RCC 7860 (cell line): ENCODE measurements around the gene TMEM191C.
"Not testable (repeated sequence)": the region's sequence is repeated elsewhere in the genome, so short reads cannot be mapped to it uniquely, and the experiment has no call there.

Source experiments
- DNase-seq: peaks from one replicate; pipeline ENCODE4 v3.0.0-alpha.2; 2015; ENCODE audit warnings: low spot score
- FAIRE-seq: peaks from 2 replicates; lab custom pipeline; 2012; peaks lifted over from hg19 to GRCh38; lab: Jason Lieb, UNC

Gene TMEM191C

DNA sequence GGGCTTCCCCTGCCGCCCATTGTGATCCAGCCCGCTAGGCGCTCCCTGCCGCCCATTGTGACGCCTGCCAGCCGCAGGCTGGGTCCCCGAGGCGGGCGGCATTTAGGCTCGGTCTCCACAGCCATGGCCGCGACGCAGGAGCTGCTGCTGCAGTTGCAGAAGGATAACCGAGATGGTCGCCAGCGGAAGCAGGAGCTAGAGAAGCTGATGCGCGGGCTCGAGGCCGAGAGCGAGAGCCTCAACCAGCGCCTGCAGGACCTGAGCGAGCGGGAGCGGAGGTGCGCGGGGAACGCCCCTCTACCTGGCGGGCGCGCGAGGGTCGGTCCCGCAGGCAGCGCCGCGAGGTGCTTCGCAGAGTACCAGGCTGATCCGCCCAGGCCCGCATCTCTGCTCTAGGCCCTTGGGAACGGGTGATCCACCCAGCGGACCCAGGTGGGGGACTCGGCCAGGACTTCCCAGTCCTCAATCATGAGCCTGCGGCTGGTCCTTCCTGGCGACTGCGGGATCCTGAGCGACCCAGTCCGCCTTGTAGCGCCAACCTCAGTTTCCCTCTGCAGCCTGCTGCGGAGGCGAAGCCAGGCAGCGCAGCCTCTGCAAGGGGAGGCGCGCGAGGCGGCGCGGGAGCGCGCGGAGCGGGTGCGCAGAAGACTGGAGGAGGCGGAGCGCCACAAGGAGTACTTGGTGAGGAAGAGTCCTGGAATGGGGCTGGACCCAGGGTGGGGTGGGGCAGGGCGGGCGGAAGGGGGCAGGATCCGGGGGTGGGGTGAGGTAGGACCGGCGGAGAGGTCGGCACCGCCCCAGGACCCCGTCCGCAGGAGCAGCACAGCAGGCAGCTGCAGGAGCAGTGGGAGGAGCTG lies at the start of gene TMEM191C:
Gene TMEM191C (plus strand): TSS at position 51 of the 857 bp plus-strand sequence. CDS start 73 bp downstream, at position 124.
- FAIRE-seq, DNase-seq: not testable (repeated sequence)

GRCh38 chr22:21417853-21418252 lies 49.3 kb upstream of the TMEM191C start:
- DNase-seq, FAIRE-seq: not testable (repeated sequence)

DNA sequence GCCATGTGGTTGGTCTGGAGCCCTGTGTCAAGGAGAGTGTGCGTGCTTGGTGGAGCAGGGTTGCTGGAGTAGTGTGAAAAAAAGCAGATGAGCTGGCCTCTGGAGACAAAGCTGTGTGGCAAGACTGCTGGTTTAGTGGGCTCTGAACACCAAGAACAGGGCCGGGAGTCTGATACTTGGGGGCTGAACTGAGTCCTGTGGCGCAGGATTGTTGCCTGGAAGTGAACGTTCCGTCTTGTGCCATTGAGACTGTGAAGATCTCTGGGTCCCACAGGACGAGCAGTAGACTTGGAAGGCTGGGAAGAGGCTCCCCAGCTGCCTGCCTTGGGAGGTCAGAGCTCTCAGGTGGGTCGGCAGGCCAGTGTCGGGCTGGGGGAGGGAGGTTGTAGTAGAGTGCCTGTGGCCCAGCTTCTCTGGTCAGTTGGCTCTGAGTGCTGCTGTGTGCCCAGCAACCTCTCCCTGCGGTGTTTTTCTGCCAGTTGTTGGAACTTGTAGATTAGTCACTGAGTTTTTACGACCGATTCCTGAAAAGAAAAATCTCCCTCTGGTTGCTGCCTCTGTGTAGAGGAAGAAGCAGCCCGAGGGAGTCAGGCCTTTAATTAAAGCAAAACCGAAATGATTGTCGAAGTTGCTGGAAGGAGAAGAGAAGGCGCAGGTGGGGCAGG lies 48.1 kb upstream of the TMEM191C start:
- not testable (repeated sequence) for FAIRE-seq, DNase-seq

DNA sequence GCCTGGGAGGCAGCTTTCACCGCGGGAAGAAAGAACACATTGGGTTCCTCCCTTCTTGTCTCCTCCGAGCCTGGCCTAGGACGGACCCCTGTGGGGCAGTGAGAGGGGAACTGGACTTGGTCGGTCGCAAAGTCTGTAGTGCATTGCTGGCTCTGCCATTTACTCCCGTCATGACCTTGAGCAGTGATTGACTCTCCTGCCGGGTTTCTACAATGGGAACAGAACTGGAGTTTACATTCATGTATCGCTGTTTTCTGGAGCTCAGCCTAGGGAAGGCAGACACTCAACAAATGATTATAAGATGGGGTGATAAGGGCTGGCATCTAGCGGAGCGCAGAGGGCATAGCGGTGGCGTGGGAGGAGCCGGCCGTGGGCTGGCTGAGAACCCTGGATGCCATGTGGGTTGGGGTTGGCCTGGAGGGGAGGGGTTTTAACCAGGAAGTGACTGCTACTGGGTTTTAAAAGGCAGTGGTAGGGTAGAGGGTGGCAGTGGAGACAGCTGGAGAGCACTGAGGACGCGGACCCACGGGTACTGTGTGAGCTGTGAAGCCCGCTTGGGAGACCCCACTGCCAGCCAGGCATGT lies 46.9 kb upstream of the TMEM191C start:
- DNase-seq, result not testable (repeated sequence)
- peak; percentile 58 for FAIRE-seq

DNA sequence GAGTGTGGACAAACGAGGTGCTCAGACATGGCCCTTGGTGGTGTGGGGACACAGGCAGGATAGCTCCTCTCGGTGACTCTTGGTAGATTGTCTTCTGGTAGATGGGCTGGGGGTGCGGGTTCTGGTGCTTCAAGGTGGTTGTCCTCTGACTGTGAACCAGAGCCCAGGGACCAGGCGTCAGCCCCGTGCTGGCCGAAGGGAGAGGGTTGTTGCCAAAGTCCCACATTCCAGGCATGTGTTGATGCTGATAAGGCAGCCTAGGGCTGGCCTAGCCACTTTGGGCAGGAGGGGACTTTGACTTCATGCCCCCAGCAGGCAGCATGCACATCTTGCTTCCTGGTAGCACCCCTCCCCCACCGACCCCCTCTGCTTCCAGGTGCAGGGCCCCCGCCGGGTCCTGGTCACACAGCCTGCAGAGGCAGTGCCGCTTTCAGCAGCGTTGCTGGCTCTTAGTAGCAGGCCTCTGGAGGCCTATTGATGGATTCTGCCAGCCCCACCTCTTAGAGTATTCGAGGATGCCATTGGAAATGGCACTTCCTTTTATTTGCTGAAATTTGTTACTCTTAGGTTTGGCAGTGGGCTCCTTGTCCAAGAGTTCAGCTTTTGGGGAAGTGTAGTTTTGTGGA lies 43.0 kb upstream of the TMEM191C start:
- not testable (repeated sequence) for DNase-seq, FAIRE-seq

DNA sequence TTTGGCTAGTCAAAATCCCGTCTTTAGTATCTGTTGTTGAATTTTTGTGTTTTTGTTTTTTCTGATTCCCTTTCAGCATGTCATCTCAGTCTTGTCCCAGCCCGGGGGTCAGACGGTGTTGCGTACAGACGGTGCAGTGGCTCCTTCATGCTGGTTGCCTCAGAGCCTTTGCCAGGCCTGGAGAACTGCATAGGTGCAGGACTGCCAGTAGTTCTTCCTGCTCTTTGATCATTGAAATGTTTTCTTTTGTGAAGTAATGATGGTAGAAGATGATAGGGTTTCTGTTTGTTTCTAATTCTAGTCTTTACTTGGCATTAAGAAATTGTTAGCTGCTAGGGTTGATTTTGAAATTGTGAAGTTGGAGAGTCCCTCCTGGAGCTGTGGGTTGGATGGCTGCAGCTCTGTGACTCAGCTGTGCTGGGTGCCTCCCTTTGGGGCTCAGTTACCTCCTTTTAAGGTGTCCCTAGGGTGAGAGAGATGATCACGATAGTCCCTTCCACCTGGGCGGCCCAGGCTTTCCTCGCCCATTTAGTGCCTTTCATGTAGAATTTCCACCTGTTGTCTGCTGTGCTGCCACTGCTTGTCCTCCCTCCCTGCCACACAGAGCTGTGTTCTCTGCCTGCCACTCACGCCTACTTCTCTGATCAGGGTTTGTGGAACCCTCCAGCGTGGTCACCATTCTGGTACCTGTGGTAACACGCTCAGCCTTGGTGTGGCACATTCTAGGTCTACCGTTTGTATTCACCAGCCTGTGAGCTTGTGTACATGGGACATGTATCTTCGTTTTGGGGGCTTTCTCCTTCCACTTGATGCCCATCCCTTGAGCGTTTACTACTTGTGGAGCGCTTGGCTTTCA lies 32.6 kb upstream of the TMEM191C start:
- not testable (repeated sequence) for FAIRE-seq, DNase-seq

DNA sequence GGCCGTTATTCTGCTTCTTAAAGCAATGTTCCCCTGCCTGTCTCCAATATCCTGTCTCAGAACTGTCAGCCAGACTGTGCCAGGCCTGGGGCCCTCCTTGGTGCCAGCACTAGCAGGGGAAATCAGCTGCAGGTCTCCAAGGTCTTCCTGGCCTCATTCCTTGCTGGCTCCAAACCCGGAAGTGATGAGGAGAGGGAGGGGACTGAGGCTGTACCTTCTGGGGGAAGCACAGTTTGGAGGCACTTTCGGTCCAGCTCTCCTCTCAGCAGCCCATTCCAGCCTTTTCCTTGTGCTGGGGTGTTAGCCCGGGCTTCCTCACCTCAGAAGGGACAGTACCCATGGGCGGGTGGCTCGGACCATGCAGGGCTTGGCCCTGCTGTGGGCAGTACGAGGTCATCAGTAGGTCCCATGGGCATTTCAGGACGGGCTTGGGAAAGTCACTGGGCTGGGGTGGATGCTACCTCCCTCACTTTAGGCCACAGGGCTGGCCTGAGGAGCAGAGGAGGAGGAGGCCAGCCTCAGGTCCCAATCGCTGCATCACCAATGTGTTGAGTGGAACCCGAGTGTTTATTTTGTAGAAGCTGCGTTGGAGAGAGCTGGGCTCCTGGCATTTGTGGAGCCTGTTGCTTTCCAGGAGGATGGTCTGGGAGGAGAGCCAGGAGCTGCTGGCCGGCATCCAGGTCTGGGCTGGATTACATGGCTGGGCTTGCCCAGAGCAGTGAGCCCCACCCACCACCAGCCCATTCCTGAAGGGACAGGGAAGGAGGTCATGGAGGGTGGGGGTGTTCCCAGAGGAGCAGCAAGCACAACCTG lies 31.0 kb upstream of the TMEM191C start:
- FAIRE-seq, result peak; percentile 75

GRCh38 chr22:21438013-21438412 lies 29.2 kb upstream of the TMEM191C start:
- FAIRE-seq, DNase-seq: not testable (repeated sequence)

More for the DNA sequence above, 31.0 kb upstream of the TMEM191C start:
- DNase-seq, result not testable (repeated sequence)

GRCh38 chr22:21440018-21440636 lies 27.1 kb upstream of the TMEM191C start:
- DNase-seq, FAIRE-seq: not testable (repeated sequence)

DNA sequence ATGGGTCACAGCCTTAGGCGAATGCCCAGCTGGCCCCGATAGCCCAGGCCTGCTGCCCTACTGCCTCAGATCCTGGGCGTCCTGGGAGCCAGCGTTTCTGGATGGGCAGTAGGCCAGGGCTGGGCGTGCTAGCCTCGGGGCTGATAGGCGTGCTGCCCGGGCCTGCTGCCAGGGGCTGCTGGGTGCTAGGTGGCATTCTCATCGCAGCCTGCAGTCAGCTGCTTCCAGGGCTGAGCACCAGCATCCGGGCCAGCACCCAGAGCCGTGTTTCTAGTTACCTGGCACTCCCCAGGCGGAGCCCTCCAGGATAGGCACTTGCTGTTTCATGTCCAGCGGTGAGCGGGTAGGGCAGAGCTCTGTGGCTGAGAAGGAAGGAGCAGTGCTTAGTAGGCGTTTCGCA lies 26.5 kb upstream of the TMEM191C start:
- DNase-seq, FAIRE-seq: not testable (repeated sequence)

- not testable (repeated sequence) for FAIRE-seq, DNase-seq
These were observed 26.0 kb upstream of the TMEM191C start for GRCh38 chr22:21441170-21441569.

GRCh38 chr22:21442123-21442522 lies 25.1 kb upstream of the TMEM191C start:
- FAIRE-seq, DNase-seq: not testable (repeated sequence)

DNA sequence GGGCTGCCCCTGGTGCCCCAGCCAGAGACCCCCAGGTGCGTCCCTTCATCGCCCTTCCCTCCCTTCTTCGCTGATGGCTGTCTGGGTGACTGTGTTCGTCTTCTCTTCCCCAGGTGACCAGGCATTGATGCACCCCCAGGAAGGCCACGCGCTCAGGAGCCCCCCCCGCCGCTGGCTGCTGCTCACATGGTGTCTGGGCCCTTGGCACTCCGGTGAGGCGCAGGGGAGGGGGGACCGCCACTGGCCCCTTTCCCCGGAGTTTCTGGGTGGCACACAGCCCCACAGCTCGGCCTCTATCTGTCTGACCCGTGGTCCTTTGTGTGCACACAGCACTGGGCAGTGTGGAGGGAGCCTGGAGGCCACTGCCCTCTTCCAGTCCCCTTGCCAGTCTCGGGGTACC lies 24.5 kb upstream of the TMEM191C start:
- FAIRE-seq, DNase-seq: not testable (repeated sequence)

- FAIRE-seq (no peak), DNase-seq (no peak)
These were observed 24.0 kb upstream of the TMEM191C start for GRCh38 chr22:21443057-21443734.

DNA sequence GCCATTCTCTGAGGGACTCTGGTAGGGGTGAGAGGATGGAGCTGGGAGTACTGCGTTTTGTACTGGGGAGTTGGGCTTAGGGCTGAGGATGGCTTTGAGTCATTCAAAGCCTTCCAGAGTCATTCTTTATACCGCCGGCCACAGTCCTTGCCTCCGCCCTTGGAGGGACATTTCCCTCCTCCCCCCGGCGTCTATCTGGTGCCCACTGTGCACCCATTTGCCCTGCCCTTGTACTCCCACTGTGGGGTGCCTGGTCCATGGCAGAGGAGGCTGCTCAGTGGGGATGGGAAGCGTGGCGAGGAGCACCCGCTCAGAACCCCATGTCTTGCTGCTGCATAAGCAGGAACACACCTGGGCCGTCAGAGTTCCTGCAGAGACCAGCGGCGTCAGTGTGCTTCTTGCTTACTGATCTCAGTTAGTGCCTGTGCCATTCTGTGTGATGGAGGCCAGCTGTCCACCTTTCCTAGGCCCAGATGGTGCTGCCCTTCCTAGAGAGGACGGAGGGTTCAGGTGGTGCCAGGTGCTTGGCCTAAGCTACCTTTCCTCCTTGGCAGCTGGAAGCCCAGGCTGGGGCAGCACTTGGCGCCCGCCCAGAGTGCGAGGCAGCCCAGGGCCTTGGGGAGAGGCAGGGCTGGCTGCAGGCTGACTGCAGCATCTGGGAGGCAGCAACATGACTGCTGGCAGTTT lies 23.3 kb upstream of the TMEM191C start:
- DNase-seq, result no peak
- no peak for FAIRE-seq

- DNase-seq, result no peak
- FAIRE-seq, result no peak
These were observed 22.3 kb upstream of the TMEM191C start for GRCh38 chr22:21444701-21445436.
